Astrocyte (in vitro differentiated cells and primary cell): ENCODE measurements around the gene RNF212. TPM values are rescaled to one million over a fixed set of nuclear protein-coding genes. Genes with fewer than 3 reads are reported as not detected.

Experiments
- DNase-seq: peaks from one replicate; pipeline ENCODE4 v3.0.0-alpha.2; 2010; ENCODE audit warnings: low read depth
- FAIRE-seq: peaks from 2 replicates; lab custom pipeline; 2011; peaks lifted over from hg19 to GRCh38; lab: Jason Lieb, UNC
- H2AFZ ChIP-seq: 2 replicates; pipeline ENCODE4 v1.6.0; 2012; ENCODE audit warnings: low read depth, low read length, inconsistent platforms
- H3K27ac ChIP-seq: 2 replicates; pipeline ENCODE4 v1.5.1; 2011; ENCODE audit warnings: low read depth, low read length, inconsistent platforms
- H3K27me3 ChIP-seq: 2 replicates; pipeline ENCODE4 v1.6.0; 2011; ENCODE audit warnings: low read length, inconsistent platforms; ENCODE audit not compliant: insufficient read depth
- H3K36me3 ChIP-seq: 2 replicates; pipeline ENCODE4 v1.5.1; 2011; ENCODE audit warnings: low read length, inconsistent platforms; ENCODE audit not compliant: insufficient read depth
- H3K4me1 ChIP-seq: 2 replicates; pipeline ENCODE4 v1.5.1; 2011; ENCODE audit warnings: low read length, inconsistent platforms; ENCODE audit not compliant: insufficient read depth
- H3K4me2 ChIP-seq: 2 replicates; pipeline ENCODE4 v1.6.0; 2012; ENCODE audit warnings: low read length, inconsistent platforms
- H3K4me3 ChIP-seq: 2 replicates; pipeline ENCODE4 v1.5.1; 2011; ENCODE audit warnings: low read depth, mild to moderate bottlenecking, low read length, inconsistent platforms; ENCODE audit not compliant: insufficient read depth
- H3K79me2 ChIP-seq: 2 replicates; pipeline ENCODE4 v1.6.0; 2012; ENCODE audit warnings: mild to moderate bottlenecking, low read length, inconsistent platforms; ENCODE audit not compliant: insufficient read depth
- H3K9ac ChIP-seq: 2 replicates; pipeline ENCODE4 v1.6.0; 2012; ENCODE audit warnings: mild to moderate bottlenecking, low read length, inconsistent platforms
- H3K9me3 ChIP-seq: 2 replicates; pipeline ENCODE4 v1.5.1; 2012; ENCODE audit warnings: low read depth, mild to moderate bottlenecking, low read length, inconsistent platforms; ENCODE audit not compliant: insufficient read depth
- H4K20me1 ChIP-seq: 2 replicates; pipeline ENCODE4 v1.6.0; 2012; ENCODE audit warnings: low read length, inconsistent platforms; ENCODE audit not compliant: insufficient read depth
- H3K27ac Mint-ChIP-seq: one replicate; pipeline ENCODE4 v1.8.0; 2021; ENCODE audit warnings: mild to moderate bottlenecking, mixed read lengths; ENCODE audit not compliant: unreplicated experiment
- H3K27me3 Mint-ChIP-seq: one replicate; pipeline ENCODE4 v1.8.0; 2021; ENCODE audit warnings: low read depth, mixed read lengths; ENCODE audit not compliant: unreplicated experiment
- H3K36me3 Mint-ChIP-seq: one replicate; pipeline ENCODE4 v1.8.0; 2021; ENCODE audit warnings: low read depth, mixed read lengths; ENCODE audit not compliant: unreplicated experiment
- H3K4me1 Mint-ChIP-seq: one replicate; pipeline ENCODE4 v1.8.0; 2021; ENCODE audit warnings: low read depth, mixed read lengths; ENCODE audit not compliant: unreplicated experiment
- H3K4me3 Mint-ChIP-seq: one replicate; pipeline ENCODE4 v1.8.0; 2021; ENCODE audit warnings: mild to moderate bottlenecking, moderate library complexity, mixed read lengths; ENCODE audit not compliant: unreplicated experiment
- H3K9me3 Mint-ChIP-seq: one replicate; pipeline ENCODE4 v1.8.0; 2021; ENCODE audit warnings: mild to moderate bottlenecking, mixed read lengths; ENCODE audit not compliant: unreplicated experiment
- CTCF ChIP-seq: IDR thresholded peaks from 2 replicates; pipeline ENCODE4 v1.5.1; 2011; ENCODE audit warnings: low read depth, mild to moderate bottlenecking, inconsistent platforms, low read length, moderate library complexity; ENCODE audit not compliant: insufficient read depth
- EZH2 ChIP-seq: IDR thresholded peaks from 2 replicates; pipeline ENCODE4 v1.6.1; 2012; ENCODE audit warnings: mild to moderate bottlenecking, low read length, inconsistent platforms; ENCODE audit not compliant: insufficient read depth
- total RNA-seq: library from RNA; stranded (reverse); gene quantifications from 2 replicates; pipeline ENCODE4 v1.2.1, GENCODE V29; 2021

Gene RNF212
- total RNA-seq, 1 donor from 2014 or later = 2.2 TPM

- TF ChIP-seq EZH2 (no peak), CTCF (no peak)
Observed at GRCh38 chr4:1080961-1081688, 32.2 kb downstream of the RNF212 start.

GRCh38 chr4:1080432-1080831 is 32.9 kb downstream of the RNF212 start:
- H3K36me3 ChIP-seq = no peaks in the 10 kb centered on the region
- DNase-seq (no peak), FAIRE-seq (no peak)
- peaks cover 9% of the 10 kb centered on the region for H3K4me1 Mint-ChIP-seq
- no peak overlapping the region for H3K27ac Mint-ChIP-seq
- no peak overlapping the region for H3K9ac ChIP-seq
- H3K9me3 ChIP-seq = no peaks in the 10 kb centered on the region
- H3K36me3 Mint-ChIP-seq = peaks cover 5% of the 10 kb centered on the region
- H4K20me1 ChIP-seq = no peaks in the 10 kb centered on the region
- no peak overlapping the region for H2AFZ ChIP-seq
- no peaks in the 10 kb centered on the region for H3K79me2 ChIP-seq
- H3K27ac ChIP-seq = no peak overlapping the region
- no peaks in the 10 kb centered on the region for H3K27me3 ChIP-seq
- H3K4me1 ChIP-seq = peaks cover 6% of the 10 kb centered on the region
- H3K4me3 ChIP-seq = no peak overlapping the region
- TF ChIP-seq EZH2 (no peak), CTCF (no peak)
- H3K9me3 Mint-ChIP-seq = peaks cover 8% of the 10 kb centered on the region
- H3K4me2 ChIP-seq = no peak overlapping the region
- peaks cover 41% of the 10 kb centered on the region for H3K27me3 Mint-ChIP-seq
- H3K4me3 Mint-ChIP-seq = no peak overlapping the region

More at GRCh38 chr4:1080961-1081688, 32.2 kb downstream of the RNF212 start:
- Histone ChIP-seq H3K4me2 (peak overlapping the region; percentile 0), H3K4me1 (peaks cover 6% of the 10 kb centered on the region), H3K27me3 (no peaks in the 10 kb centered on the region), H3K79me2 (no peaks in the 10 kb centered on the region), H3K9ac (no peak overlapping the region), H3K4me3 (no peak overlapping the region), H3K36me3 (no peaks in the 10 kb centered on the region), H2AFZ (no peak overlapping the region), H3K27ac (no peak overlapping the region), H4K20me1 (no peaks in the 10 kb centered on the region), H3K9me3 (no peaks in the 10 kb centered on the region)
- peaks cover 5% of the 10 kb centered on the region for H3K36me3 Mint-ChIP-seq
- H3K4me3 Mint-ChIP-seq = no peak overlapping the region
- H3K27ac Mint-ChIP-seq = no peak overlapping the region
- DNase-seq (peak; percentile 74), FAIRE-seq (no peak)
- H3K27me3 Mint-ChIP-seq = peaks cover 44% of the 10 kb centered on the region
- peaks cover 8% of the 10 kb centered on the region for H3K9me3 Mint-ChIP-seq
- peaks cover 9% of the 10 kb centered on the region for H3K4me1 Mint-ChIP-seq

- H3K4me3 Mint-ChIP-seq = no peak overlapping the region
- peaks cover 5% of the 10 kb centered on the region for H3K9me3 Mint-ChIP-seq
- no peak for DNase-seq
- no peak overlapping the region for H3K4me3 ChIP-seq
- H3K27me3 ChIP-seq = no peaks in the 10 kb centered on the region
- H3K79me2 ChIP-seq = no peaks in the 10 kb centered on the region
- H2AFZ ChIP-seq = no peak overlapping the region
- H4K20me1 ChIP-seq = no peaks in the 10 kb centered on the region
- H3K27ac ChIP-seq = no peak overlapping the region
- FAIRE-seq = no peak
- no peak for TF ChIP-seq EZH2
- TF ChIP-seq CTCF = no peak
- H3K4me1 ChIP-seq = peaks cover 6% of the 10 kb centered on the region
- no peak overlapping the region for H3K4me2 ChIP-seq
- H3K4me1 Mint-ChIP-seq = peaks cover 9% of the 10 kb centered on the region
- H3K9ac ChIP-seq = no peak overlapping the region
- H3K36me3 ChIP-seq = no peaks in the 10 kb centered on the region
- H3K27ac Mint-ChIP-seq = no peak overlapping the region
- H3K36me3 Mint-ChIP-seq = peaks cover 5% of the 10 kb centered on the region
- H3K27me3 Mint-ChIP-seq = peaks cover 38% of the 10 kb centered on the region
- no peaks in the 10 kb centered on the region for H3K9me3 ChIP-seq
Observed at GRCh38 chr4:1079711-1080265, 33.6 kb downstream of the RNF212 start.
